Activated naive CD4-positive, alpha-beta T cell treated with anti-CD3 and anti-CD28 coated beads for 36 hours (primary cell): Measurements from ENCODE around the gene OTX1. TPM values are rescaled to one million over a fixed set of nuclear protein-coding genes. Genes with fewer than 3 reads are reported as not detected.

Experiments used
- CTCF ChIA-PET: fragments of 350-600 bp; sonication (Branson Sonifier 250); formaldehyde crosslinking; loops from one replicate; lab custom pipeline; 2021; ENCODE audit warnings: antibody characterized with exemption; lab: Charles Lee
- DNase-seq: peaks from one replicate; pipeline ENCODE4 v3.0.0-alpha.2; 2020
- H3K27ac Mint-ChIP-seq: one replicate; pipeline ENCODE4 v1.8.0; 2021; ENCODE audit warnings: mild to moderate bottlenecking, mixed read lengths
- H3K27me3 Mint-ChIP-seq: one replicate; pipeline ENCODE4 v1.8.0; 2021; ENCODE audit warnings: low read depth, mixed read lengths
- H3K36me3 Mint-ChIP-seq: one replicate; pipeline ENCODE4 v1.8.0; 2021; ENCODE audit warnings: low read depth, mixed read lengths
- H3K4me1 Mint-ChIP-seq: one replicate; pipeline ENCODE4 v1.8.0; 2021; ENCODE audit warnings: low read depth, mixed read lengths
- H3K4me3 Mint-ChIP-seq: one replicate; pipeline ENCODE4 v1.8.0; 2021; ENCODE audit warnings: mild to moderate bottlenecking, moderate library complexity, mixed read lengths
- H3K9me3 Mint-ChIP-seq: one replicate; pipeline ENCODE4 v1.8.0; 2021; ENCODE audit warnings: mixed read lengths
- intact Hi-C: fragments of 100-400 bp; cut with micrococcal nuclease; formaldehyde crosslinking; loops from one replicate; pipeline ENCODE4 v1.15.1; 2023
- total RNA-seq, 2 experiments: library from RNA; stranded (reverse); gene quantifications; one replicate each; pipeline ENCODE4 v1.2.3, GENCODE V29; 2021

OTX1 gene
- total RNA-seq, 2 experiments from 2014 or later = not detected

DNA sequence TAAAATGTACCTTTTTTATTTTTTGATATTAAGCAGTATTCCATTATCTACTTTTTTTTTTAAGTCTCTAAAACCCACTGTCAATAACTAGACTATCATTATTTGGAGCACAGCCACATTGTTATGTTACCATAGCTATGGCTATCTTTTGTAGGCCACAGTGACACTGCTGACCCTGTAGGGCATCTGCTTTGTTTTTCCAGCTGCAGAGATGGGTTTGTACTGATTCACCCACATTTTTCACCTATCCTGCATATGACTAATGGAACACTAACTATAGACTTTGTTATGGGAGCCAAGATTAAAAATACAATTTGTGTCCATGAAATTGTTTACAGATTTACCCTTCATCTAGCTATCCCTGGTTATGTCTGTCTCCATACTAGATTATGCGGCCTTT is 21.6 kb upstream of the OTX1 start:
- CTCF ChIA-PET = interaction anchor here (0.7 kb wide), 2 partner anchors 367 to 457 kb away, joined by 3 to 8 read pairs; no protein-coding TSS in a partner anchor
- H3K9me3 Mint-ChIP-seq = no peaks in the 10 kb centered on the region

DNA sequence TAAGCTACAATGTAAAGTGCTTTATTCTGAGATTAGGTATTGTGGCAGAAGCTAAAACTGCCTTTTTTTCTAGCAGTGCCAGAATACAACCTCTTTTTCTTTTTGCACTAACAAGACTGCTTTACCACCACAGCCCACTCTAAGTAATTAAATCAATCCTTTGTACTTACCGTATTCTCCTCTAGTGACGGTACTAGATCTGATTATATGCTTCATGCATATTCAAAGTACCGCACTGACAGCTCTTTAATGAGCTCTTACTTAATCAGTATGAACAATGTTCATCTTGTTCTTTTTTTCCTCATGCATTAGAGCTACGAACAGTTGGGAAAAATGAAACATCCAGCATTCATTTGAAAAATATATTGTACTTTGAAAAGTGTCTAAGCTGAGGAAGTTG is 16.1 kb upstream of the OTX1 start:
- Mint-ChIP-seq H3K4me3 (no peak overlapping the region), H3K36me3 (peaks cover 7% of the 10 kb centered on the region), H3K9me3 (no peaks in the 10 kb centered on the region), H3K4me1 (no peaks in the 10 kb centered on the region), H3K27ac (no peak overlapping the region), H3K27me3 (peaks cover 3% of the 10 kb centered on the region)
- no peak for DNase-seq
- intact Hi-C loops = no loop called here
- CTCF ChIA-PET = no interaction called here

More for the DNA sequence above, 21.6 kb upstream of the OTX1 start:
- H3K4me1 Mint-ChIP-seq = no peaks in the 10 kb centered on the region
- intact Hi-C loops = no loop called here
- no peaks in the 10 kb centered on the region for H3K27me3 Mint-ChIP-seq
- peaks cover 16% of the 10 kb centered on the region for H3K36me3 Mint-ChIP-seq
- H3K27ac Mint-ChIP-seq = no peak overlapping the region
- DNase-seq = no peak
- no peak overlapping the region for H3K4me3 Mint-ChIP-seq

DNA sequence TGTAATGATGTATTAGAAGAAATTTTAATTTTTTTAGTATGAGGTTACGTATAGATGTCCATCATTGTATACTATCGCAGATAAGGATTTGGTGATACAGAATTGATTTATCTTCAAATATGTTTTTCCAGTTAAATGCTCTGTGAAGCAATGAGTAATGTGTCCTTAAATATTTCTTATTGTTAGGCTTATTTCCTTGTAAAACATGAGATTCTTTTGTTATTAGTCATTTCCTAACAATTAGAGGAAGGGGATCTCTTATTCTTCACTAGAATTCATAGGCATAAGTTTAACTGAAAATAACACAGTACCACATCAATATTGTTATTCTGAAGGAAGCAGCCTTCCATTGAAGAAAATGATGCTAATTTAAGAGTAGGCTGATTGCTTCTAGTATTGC is 15.5 kb upstream of the OTX1 start:
- Mint-ChIP-seq H3K27me3 (peaks cover 3% of the 10 kb centered on the region), H3K27ac (no peak overlapping the region), H3K4me3 (no peak overlapping the region), H3K36me3 (peaks cover 5% of the 10 kb centered on the region), H3K4me1 (no peaks in the 10 kb centered on the region), H3K9me3 (no peaks in the 10 kb centered on the region)
- DNase-seq = no peak
- CTCF ChIA-PET = no interaction called here
- intact Hi-C loops = no loop called here

DNA sequence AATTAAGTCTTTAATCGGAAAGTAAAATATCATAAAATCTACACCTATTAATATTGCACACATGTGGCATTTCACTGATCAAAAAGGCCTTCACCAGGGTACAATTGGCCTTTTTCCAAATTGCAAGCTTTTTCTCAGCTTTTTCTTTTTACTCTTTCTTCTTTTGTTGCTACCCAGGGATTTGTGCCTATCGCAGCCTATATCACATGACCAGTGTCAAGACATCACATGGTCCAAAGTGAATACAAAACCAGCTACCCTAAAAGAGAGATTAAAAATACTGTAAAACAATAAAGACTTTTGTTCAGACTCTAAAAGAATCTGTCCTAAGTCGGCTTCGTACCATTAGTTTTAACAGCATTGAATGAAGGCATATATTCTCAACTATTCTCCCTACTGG is 15.0 kb upstream of the OTX1 start:
- Mint-ChIP-seq H3K27me3 (peaks cover 3% of the 10 kb centered on the region), H3K4me1 (no peaks in the 10 kb centered on the region), H3K36me3 (peaks cover 5% of the 10 kb centered on the region), H3K4me3 (no peak overlapping the region), H3K27ac (no peak overlapping the region), H3K9me3 (no peaks in the 10 kb centered on the region)
- no peak for DNase-seq
- CTCF ChIA-PET = no interaction called here
- intact Hi-C loops = no loop called here

DNA sequence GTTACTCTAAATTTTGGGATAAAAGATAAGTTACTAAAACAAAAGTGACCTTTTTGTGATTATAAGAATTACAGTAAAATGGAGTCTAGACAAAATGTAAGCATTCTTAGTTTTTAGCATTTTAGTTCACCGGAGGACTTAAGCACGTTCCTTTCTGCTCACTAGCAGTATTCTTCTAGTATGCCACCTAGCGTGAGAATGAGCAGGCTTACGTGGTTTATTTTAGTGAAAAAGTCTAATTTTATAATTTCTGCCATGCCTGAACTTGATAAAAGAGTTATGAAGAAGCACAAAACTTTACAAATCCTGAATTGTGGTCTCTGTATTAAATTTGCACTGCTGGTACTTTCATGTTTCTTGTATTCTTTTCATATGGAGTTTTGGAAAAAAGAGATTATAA is 12.6 kb upstream of the OTX1 start:
- Mint-ChIP-seq H3K9me3 (no peaks in the 10 kb centered on the region), H3K27me3 (peaks cover 3% of the 10 kb centered on the region), H3K27ac (no peak overlapping the region), H3K4me3 (no peak overlapping the region), H3K4me1 (no peaks in the 10 kb centered on the region), H3K36me3 (peaks cover 4% of the 10 kb centered on the region)
- CTCF ChIA-PET = no interaction called here
- DNase-seq = no peak
- intact Hi-C loops = no loop called here

DNA sequence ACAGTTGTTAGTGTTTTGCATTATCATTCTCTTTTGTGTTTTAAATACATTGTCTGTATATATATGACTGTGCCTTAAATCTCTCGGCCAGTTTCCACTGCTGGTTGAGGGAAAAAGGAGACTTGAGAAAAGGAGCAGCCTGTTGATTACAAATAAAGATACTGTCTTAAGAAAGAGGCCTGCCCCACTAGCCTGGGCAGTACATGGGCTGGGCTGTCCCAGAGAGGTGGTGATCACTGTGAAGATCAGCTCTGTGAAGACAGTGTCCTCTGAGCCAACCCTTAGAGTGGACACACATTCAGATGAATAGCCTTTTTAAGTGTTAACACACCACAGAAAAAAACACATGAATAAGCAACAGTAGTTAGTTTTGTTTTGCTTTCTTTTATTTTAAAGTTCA is 10.0 kb upstream of the OTX1 start:
- intact Hi-C loops = no loop called here

DNA sequence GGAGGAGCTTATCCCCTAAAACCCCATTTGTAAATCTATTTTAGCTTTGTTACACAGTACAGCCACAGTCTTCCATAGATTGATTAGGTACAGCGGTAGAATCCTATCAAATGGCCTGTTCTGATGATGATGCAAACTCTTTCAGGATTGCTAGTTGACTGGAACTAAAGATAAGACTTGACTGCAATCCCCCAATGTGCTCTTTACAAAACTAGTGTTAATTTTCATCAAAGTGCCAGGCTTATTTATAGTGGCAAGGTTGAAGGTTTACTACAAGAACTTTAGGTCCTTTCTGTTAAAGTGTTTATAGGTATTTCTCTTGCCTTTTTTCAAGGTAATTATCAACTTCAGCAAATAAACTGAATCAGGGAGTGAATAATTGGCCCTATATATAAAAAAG is 9.0 kb upstream of the OTX1 start:
- Mint-ChIP-seq H3K4me1 (peaks cover 1% of the 10 kb centered on the region), H3K9me3 (no peaks in the 10 kb centered on the region), H3K27me3 (peaks cover 25% of the 10 kb centered on the region), H3K27ac (no peak overlapping the region), H3K4me3 (no peak overlapping the region), H3K36me3 (peaks cover 16% of the 10 kb centered on the region)
- no peak for DNase-seq
- intact Hi-C loops = no loop called here
- CTCF ChIA-PET = no interaction called here

More for the DNA sequence above, 10.0 kb upstream of the OTX1 start:
- CTCF ChIA-PET = no interaction called here
- Mint-ChIP-seq H3K36me3 (peaks cover 13% of the 10 kb centered on the region), H3K27ac (no peak overlapping the region), H3K4me3 (no peak overlapping the region), H3K27me3 (peaks cover 16% of the 10 kb centered on the region), H3K4me1 (no peaks in the 10 kb centered on the region), H3K9me3 (no peaks in the 10 kb centered on the region)
- no peak for DNase-seq

DNA sequence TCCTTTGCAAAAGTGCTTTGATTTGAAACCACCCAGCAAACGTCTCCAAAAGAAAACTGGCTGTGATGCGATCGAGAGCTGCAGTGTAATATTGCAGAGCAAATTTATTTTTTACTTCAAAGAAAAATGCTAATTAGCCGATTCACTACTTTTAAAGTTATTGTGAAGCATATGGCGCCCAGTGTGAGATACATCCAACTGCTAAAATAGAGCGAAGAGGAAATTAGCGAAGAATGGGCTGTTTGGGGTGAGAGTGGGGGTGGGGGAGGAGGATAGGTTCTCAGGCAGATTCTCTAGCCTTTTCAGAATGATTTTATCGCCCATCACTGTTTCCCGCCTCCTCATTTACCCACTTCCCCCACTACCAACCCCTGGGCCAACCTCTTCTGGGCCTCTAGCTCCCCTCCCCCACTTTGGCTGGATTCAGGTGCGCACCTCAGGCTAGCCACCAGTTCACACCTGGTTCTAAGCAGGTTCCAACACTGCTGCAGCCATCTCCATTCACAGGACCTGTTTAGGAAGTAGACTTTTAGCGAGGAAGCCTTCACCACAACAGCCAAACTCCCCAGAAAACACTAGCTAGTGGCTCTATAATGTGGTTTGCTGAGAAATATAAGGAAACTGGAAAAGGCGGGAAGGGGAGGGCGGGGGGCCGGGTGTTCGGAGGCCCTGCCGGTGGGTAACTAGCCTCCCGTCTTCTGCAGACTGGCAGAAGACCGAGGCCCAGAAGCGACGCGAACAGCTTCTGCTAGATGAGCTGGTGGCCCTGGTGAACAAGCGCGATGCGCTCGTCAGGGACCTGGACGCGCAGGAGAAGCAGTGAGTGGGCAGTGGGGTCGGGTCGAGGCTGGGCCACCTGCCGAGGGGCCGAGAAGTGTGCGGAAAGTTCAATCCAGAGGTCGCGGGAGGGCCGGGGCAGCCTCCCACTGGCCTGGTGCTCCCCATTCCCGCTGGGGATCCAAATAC is 6.0 kb upstream of the OTX1 start:
- Mint-ChIP-seq H3K4me3 (no peak overlapping the region), H3K27ac (no peak overlapping the region), H3K4me1 (peaks cover 27% of the 10 kb centered on the region), H3K9me3 (no peaks in the 10 kb centered on the region), H3K36me3 (peaks cover 12% of the 10 kb centered on the region), H3K27me3 (peaks cover 48% of the 10 kb centered on the region)
- intact Hi-C loops = no loop called here
- CTCF ChIA-PET = no interaction called here
- DNase-seq = no peak

DNA sequence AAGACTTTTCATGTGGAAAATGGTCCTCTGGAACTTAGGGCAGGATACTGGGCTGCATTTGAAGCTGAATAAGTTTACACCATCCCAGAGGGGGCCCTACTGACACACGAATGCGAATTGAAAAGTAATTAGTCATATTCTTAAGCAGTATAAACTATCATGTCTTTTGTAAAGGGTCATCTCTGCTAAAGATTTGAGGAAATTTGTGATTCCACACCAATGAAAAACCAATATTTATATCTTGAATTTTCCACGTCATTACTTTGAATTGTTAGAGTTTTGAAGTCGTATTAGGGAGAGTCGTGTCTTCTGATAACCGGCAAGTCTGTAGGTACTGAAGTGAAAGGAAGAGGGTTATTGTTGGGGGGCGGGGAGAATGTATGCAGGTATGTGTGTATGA is 4.1 kb upstream of the OTX1 start:
- Mint-ChIP-seq H3K27me3 (peaks cover 58% of the 10 kb centered on the region), H3K27ac (no peak overlapping the region), H3K4me3 (no peak overlapping the region), H3K4me1 (peaks cover 34% of the 10 kb centered on the region), H3K9me3 (no peaks in the 10 kb centered on the region), H3K36me3 (peaks cover 12% of the 10 kb centered on the region)
- intact Hi-C loops = no loop called here
- CTCF ChIA-PET = no interaction called here
- no peak for DNase-seq

DNA sequence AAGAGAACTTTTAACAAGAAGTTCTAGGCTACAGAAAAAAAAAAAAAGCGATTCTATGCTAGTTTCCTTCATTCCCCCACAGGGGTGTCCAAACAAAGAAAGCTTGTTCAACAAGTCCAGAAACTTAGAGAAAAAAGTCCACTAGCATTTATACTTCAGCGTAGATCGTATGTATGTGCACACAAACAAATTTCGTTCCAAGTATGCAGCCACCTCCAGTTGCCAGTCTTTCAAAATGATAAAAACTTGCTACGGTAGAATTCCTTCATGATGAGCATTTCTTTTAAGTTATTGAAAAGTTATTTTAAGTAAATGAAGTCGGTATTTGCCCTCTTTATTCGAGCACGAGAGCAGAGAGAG is 3.7 kb upstream of the OTX1 start:
- intact Hi-C loops = loop anchor here (1.0 kb wide), 1 partner anchor 260 kb away; no protein-coding TSS in a partner anchor
- CTCF ChIA-PET = no interaction called here
- H3K4me3 Mint-ChIP-seq = peak overlapping the region; percentile 29
- H3K27me3 Mint-ChIP-seq = peaks cover 58% of the 10 kb centered on the region
- no peaks in the 10 kb centered on the region for H3K9me3 Mint-ChIP-seq
- H3K27ac Mint-ChIP-seq = no peak overlapping the region
- peaks cover 12% of the 10 kb centered on the region for H3K36me3 Mint-ChIP-seq
- H3K4me1 Mint-ChIP-seq = peaks cover 34% of the 10 kb centered on the region
- no peak for DNase-seq

DNA sequence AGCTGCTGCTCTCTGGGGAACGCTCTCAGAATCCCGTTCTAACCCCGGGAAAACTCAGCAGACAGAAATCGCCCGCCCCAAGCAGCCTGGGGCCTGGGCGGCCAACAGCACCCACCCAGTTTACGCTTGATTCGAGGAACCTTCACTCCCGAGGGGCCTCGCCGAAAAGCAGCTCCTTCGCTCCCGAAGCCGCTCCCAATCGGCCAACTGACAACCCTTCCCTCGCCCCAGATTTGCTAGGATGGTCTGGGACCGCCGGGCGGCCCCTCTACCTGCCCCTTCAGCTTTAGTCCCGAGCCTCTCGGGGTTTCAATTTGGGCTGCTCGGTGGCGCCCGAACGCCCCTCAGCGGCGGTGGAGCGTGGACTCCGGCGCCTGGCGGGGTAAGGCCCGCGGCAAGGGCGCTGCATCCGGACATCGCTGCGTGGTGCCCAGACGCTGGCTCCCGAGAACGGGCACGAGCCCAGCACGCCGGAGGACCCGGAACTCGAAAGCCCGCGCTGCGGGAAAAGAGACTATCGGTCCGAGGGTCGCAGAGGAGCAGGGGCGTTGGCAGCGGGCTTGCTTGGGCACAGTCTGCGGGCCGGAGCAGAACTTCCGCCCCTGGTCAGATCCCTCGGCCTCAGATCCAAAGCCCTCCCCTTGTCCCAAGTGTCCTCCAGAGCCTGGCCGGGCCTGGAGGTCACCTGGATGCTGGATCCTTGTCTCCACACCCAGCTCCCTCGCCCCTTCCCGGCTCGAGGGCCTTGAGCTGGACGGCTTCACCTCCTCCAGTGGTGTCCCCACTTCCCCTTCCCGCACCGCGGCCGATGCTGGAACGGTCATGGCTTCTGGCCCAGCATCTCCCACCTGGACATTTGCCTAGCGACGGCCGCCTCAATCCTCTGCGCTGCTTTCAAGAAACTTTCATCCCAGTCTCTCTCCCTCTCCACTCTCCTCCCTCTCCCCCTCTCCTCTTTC is 3.0 kb upstream of the OTX1 start:
- H3K4me3 Mint-ChIP-seq = peak overlapping the region; percentile 46
- peaks cover 12% of the 10 kb centered on the region for H3K36me3 Mint-ChIP-seq
- no peaks in the 10 kb centered on the region for H3K9me3 Mint-ChIP-seq
- DNase-seq = peak; percentile 26
- intact Hi-C loops = loop anchor here (1.0 to 2.0 kb wide), 2 partner anchors 15 to 260 kb away; no protein-coding TSS in a partner anchor
- CTCF ChIA-PET = no interaction called here
- H3K27me3 Mint-ChIP-seq = peaks cover 64% of the 10 kb centered on the region
- no peak overlapping the region for H3K27ac Mint-ChIP-seq
- peaks cover 38% of the 10 kb centered on the region for H3K4me1 Mint-ChIP-seq
